Brain microvascular endothelial cell (primary cell): ENCODE measurements around the gene FEM1C.

ENCODE experiments used
- DNase-seq: peaks from one replicate; pipeline ENCODE4 v3.0.0-alpha.2; 2020
- H3K27ac ChIP-seq: fragments of 250-450 bp; sonication (Bioruptor Pico); 2 replicates; pipeline ENCODE4 v1.5.1; 2020; ENCODE audit warnings: mild to moderate bottlenecking, moderate library complexity
- H3K27me3 ChIP-seq: fragments of 250-450 bp; sonication (Bioruptor Pico); replicated peaks from 2 replicates; pipeline ENCODE4 v1.5.1; 2020; ENCODE audit warnings: mild to moderate bottlenecking
- H3K36me3 ChIP-seq: fragments of 250-450 bp; sonication (Bioruptor Pico); replicated peaks from 2 replicates; pipeline ENCODE4 v1.5.1; 2020; ENCODE audit warnings: mild to moderate bottlenecking
- H3K4me3 ChIP-seq: 2 replicates; pipeline ENCODE4 v1.5.1; 2011; ENCODE audit warnings: low read depth, mild to moderate bottlenecking, control low read depth, low read length, moderate library complexity
- CTCF ChIP-seq: IDR thresholded peaks from 2 replicates; pipeline ENCODE4 v1.5.1; 2011; ENCODE audit warnings: low read depth, mild to moderate bottlenecking, moderate library complexity, low read length, control low read depth, inconsistent platforms; ENCODE audit errors: missing control alignments
- in situ Hi-C: cut with HindIII; loops from 2 replicates; pipeline ENCODE4 v1.10.0; 2017; ENCODE audit warnings: low sequenced_read_pairs, low pct_ligation_motif_present

FEM1C gene

GRCh38 chr5:115542651-115543364 is 1.8 kb downstream of the FEM1C start:
- H3K36me3 ChIP-seq, result peaks cover 20% of the 10 kb centered on the region
- in situ Hi-C loops, result no loop called here
- TF ChIP-seq CTCF, result no peak
- peak overlapping the region; percentile 59 for H3K27ac ChIP-seq
- peak overlapping the region; percentile 81 for H3K4me3 ChIP-seq
- H3K27me3 ChIP-seq, result no peaks in the 10 kb centered on the region
- no peak for DNase-seq

GRCh38 chr5:115542086-115542485 is 2.5 kb downstream of the FEM1C start:
- in situ Hi-C loops, result no loop called here
- Histone ChIP-seq H3K27me3 (no peaks in the 10 kb centered on the region), H3K27ac (peak overlapping the region; percentile 59), H3K36me3 (peaks cover 20% of the 10 kb centered on the region), H3K4me3 (peak overlapping the region; percentile 81)
- no peak for DNase-seq
- no peak for TF ChIP-seq CTCF

- no peak for TF ChIP-seq CTCF
- Histone ChIP-seq H3K27me3 (no peaks in the 10 kb centered on the region), H3K36me3 (peaks cover 20% of the 10 kb centered on the region), H3K4me3 (peak overlapping the region; percentile 81), H3K27ac (peak overlapping the region; percentile 59)
- no peak for DNase-seq
- in situ Hi-C loops, result no loop called here
These were observed 3.0 kb downstream of the FEM1C start for GRCh38 chr5:115541611-115542010.

- Histone ChIP-seq H3K36me3 (peaks cover 16% of the 10 kb centered on the region), H3K4me3 (no peak overlapping the region), H3K27me3 (no peaks in the 10 kb centered on the region), H3K27ac (no peak overlapping the region)
- no peak for TF ChIP-seq CTCF
- DNase-seq, result no peak
- in situ Hi-C loops, result no loop called here
These were observed 9.0 kb downstream of the FEM1C start for GRCh38 chr5:115535479-115536035.

- DNase-seq, result no peak
- TF ChIP-seq CTCF, result no peak
- Histone ChIP-seq H3K36me3 (peaks cover 4% of the 10 kb centered on the region), H3K27me3 (no peaks in the 10 kb centered on the region), H3K27ac (no peak overlapping the region), H3K4me3 (no peak overlapping the region)
- in situ Hi-C loops, result no loop called here
These were observed 12.1 kb downstream of the FEM1C start for GRCh38 chr5:115532517-115532916.

GRCh38 chr5:115531787-115532367 is 12.7 kb downstream of the FEM1C start:
- in situ Hi-C loops, result no loop called here
- no peaks in the 10 kb centered on the region for H3K27me3 ChIP-seq
- DNase-seq, result no peak
- peak overlapping the region; percentile 24 for H3K27ac ChIP-seq
- no peak for TF ChIP-seq CTCF
- no peak overlapping the region for H3K4me3 ChIP-seq
- H3K36me3 ChIP-seq, result peaks cover 4% of the 10 kb centered on the region
